Raji (cell line): ENCODE measurements around the gene IQCN.

ENCODE experiments used
- POLR2A ChIP-seq: IDR thresholded peaks from 2 replicates; pipeline ENCODE4 v1.6.1; 2011; ENCODE audit warnings: low read depth, low read length, control low read depth; ENCODE audit not compliant: insufficient read depth

The IQCN gene, protein sequence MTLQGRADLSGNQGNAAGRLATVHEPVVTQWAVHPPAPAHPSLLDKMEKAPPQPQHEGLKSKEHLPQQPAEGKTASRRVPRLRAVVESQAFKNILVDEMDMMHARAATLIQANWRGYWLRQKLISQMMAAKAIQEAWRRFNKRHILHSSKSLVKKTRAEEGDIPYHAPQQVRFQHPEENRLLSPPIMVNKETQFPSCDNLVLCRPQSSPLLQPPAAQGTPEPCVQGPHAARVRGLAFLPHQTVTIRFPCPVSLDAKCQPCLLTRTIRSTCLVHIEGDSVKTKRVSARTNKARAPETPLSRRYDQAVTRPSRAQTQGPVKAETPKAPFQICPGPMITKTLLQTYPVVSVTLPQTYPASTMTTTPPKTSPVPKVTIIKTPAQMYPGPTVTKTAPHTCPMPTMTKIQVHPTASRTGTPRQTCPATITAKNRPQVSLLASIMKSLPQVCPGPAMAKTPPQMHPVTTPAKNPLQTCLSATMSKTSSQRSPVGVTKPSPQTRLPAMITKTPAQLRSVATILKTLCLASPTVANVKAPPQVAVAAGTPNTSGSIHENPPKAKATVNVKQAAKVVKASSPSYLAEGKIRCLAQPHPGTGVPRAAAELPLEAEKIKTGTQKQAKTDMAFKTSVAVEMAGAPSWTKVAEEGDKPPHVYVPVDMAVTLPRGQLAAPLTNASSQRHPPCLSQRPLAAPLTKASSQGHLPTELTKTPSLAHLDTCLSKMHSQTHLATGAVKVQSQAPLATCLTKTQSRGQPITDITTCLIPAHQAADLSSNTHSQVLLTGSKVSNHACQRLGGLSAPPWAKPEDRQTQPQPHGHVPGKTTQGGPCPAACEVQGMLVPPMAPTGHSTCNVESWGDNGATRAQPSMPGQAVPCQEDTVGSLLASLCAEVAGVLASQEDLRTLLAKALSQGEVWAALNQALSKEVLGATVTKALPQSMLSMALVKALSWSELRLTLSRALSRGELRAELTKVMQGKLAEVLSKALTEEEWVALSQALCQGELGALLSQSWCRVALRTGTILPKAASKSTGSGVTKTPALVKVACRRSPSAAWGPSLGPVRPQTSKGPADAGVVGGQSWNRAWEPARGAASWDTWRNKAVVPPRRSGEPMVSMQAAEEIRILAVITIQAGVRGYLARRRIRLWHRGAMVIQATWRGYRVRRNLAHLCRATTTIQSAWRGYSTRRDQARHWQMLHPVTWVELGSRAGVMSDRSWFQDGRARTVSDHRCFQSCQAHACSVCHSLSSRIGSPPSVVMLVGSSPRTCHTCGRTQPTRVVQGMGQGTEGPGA (N-terminal part only)

DNA sequence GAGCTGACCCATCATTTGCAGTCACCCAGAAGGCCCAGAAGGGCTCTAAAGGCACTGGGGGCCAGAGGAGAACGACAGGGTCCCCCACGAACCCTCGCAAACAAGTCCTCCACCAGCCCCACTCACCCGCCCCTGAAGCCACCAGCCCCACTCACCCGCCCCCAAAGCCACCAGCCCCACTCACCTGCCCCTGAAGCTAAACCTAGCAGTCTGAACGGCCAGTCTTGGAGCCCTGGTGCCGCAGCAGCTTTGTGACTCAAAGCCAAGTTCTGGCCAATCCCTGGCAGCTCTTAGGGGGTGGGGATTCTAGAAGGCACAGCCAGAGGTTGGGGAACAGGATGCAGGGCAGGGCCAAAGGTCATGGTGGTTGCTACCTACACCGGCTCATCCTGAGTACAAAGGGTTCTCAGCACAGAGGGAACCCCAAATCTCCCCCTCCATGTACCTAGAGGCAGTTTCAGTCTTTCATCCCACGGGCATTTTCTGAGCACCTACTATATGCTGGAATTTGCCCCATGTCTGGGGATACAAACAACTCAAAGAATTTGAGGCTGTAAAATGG is at the start of gene IQCN:
TSS of gene IQCN (minus strand) at position 234 of the 562 bp plus-strand sequence. CDS start 4,974 bp downstream, outside the sequence.
- TF ChIP-seq POLR2A, result no peak

DNA sequence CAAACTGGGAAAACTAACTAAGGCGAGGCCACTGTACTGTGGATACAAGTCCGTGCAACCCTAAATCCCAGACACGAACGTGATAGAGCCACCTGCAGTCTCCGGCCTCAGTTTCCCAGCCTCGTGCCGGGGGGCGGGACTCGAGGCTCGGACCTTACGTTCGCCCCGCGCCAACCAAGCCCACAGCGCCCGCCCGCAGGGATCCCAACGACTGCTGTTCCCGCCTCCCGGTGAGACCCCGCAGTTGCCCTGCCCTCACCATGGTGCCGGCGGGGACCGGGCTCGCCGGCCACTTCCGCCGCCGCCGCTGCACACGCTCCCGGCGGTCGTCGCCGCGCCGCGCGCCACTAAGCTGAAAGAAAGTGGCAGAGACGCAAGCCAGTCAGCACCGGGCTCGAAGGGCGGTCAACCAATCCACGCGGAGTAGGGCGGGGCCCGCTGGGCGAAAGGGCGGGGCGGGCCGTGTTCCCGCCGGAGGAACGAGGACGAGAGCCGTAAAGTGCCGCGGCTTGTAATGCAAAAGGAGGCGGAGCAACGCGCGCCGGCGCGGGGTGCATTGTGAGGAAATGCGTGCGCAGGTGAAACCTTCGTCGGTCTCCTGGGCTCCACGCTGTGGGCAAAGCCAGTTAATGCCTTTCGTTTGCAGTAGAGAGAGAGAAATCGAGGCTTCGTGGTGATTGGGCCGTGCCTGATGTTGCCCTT is 48.7 kb upstream of the IQCN start, which contains the start of gene LSM4:
TSS of gene LSM4 (minus strand) at position 318 of the 702 bp plus-strand sequence. CDS start at position 262, 56 bp downstream.
- TF ChIP-seq POLR2A, result peak; percentile 81

DNA sequence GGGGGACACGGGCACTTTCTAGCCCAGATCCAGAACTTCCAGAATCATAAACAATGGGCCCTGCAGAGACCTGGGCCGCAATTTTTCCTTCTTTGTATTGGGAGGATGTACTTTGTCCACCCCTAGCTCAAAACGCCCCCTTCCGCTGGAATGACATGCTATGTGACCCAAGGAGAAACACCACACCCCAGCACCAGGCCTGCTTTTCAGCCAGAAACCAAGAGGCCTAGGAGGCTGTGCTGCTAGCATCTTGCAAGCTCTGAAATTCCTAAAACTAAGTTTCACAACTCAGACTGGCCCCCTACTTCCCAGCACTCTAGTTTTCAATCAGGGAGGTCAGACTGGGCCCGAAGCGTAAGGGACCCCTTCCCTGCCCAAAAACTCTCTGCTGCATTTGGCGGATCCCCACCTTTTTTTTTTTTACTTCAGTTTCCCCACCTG is 48.1 kb upstream of the IQCN start:
- no peak for TF ChIP-seq POLR2A

DNA sequence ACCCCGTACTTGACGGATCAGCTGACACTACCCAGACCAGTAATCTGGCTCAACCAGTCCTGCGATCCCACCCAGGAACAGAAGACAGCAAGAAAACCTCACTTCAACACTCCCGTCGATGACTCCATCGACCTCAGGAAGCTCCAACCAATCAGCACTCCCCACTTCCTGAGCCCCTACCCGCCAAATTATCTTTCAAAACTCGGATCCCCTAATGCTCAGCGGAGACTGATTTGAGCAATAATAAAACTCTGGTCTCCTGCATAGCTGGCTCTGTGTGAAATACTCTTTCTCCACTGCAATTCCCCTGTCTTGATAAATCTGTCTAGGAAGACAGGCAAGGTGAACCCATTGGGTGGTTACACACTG is 47.5 kb upstream of the IQCN start:
- TF ChIP-seq POLR2A, result no peak

DNA sequence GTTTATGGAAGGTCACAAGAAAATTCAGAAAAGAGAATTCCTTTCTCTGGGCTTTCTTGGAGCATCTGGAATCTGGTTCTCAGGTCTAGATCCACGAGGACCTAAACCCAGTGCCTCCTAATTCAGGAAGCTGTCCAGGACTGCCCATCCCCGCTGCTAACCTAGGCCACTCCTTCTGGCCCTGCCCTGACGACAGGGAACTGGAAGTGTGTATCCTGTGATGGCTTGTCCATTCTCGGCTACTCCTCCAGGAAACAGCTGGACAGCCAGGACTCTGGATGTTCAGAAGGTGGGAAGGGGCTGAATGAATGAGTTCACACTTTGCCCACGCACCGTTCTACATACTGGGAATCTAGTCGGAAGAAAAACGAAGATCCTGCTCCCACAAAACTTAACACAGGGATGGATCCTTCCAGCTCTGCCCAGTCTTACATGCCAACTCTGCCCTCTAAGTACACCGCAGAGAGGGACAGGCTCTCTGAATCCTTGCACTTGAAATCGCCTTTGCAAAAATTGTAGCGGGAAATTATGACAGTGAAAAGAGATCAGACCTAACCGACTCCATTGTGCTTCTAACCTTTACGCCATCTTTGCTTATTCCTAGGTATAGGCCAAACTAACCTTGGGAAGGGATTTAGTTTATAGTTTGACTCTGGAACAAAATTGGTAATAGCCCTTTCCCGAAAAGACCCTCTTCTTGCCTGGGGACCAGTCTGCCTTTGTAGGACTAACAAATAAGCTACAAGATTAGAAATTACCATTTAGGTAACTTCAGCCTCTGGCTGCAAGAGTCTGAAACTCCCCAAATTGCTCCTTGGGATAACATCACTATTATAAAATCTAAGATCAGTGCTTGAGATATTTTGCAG is 46.8 kb upstream of the IQCN start:
- no peak; the same call in 1 of the 2 replicates for TF ChIP-seq POLR2A

DNA sequence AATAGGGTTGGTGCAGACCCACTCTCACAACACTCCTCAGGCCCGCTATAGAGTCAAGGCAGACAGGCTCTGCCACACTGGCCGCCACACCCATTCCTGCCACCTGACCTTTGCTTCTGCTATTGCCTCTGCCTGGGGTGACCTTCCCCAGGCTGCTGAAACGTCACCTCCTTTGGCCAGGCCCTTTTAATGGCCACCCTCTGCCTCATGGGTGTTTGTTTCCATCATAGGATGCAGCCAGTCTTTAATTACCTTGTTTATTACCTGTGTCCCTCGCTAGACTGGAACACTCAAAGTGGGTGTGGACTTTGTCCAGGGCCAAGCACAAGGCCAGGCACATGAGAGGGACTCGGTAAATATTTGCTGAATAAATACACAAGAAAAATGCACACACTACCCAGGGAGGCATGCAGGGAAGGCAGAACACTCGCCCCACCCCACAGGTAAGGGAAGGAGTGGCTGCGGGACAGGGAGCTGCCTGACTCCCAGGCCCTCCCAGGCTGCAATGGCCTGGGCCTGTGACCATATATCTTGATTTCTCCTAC is 45.4 kb upstream of the IQCN start:
- TF ChIP-seq POLR2A, result no peak

DNA sequence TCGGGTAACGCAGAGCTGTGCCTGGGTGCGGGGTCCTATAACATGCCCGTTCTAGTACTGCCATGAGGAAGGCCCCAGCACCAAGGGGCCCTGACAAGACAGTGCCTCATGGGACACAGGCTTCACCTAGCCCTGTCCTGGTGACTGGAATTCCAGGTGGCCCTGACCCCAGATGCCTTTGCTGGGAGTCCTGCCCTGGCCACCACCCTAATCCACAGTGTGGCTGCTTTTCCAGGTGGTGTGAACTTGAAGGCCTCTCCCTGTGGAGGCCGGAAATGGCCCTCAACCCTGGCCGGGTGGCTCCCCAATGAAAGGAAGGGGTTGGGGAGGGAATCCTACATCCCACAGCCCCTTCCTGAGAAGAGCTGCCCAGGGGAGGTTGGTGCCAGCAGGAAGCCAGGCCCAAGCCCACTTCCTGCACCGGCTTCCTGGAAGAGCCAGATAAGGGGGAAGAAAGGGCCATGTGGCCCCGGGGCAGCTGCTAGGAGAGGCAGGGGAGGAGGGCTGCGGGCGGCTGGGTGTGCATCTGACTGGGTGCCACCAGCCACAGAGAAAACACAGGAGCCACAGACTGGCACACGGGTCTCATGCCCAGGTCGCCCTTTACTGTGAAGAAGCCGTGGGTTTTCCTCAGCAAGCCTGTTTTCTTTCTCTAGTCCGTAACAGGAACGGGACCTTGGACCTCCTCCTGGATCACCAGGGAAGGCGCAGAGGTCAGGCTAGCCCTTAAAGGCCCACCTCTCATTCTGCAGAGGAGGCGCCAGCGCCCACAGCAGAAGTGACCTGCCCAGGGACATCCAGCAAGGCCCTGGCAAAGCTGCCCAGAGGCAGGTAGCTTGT is 43.9 kb upstream of the IQCN start:
- no peak for TF ChIP-seq POLR2A

DNA sequence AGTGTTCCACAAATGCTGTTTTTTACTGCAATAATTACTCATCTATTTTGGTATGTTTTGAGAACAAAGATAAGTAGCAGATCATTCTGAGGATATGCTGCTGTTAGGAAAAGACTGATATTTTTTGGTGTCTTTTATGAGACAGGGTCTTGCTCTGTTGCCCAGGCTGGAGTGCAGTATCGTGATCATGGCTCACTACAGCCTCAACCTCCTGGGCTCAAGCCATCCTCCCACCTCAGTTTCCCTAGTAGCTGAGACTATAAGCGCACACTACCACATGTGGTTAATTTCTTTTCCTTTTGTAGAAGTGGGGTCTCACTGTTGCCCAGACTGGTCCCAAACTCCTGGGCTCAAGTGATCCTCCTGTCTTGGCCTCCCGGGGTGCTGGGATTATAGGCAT is 39.1 kb upstream of the IQCN start:
- no peak for TF ChIP-seq POLR2A

DNA sequence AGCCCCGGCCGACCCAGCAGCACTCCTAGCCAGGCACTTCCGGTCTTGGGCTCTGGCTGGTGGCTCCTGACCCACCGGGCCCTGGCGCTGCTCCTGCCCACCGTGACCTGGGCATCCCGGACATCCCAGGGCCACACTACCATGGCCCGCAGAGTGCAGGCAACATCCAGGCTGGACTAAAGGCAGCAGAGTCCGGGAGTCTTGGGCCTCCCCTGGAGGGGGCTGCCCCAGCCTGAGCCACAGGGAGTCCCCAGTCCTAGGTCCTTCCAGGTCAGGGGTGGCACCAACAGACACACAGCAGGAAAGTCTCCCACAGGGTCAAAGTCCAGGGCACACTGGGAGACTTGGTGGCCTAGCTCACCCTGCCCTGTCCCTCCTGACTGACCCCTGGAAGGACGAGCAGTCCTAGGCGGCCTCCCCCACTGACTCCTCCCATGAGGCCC is 37.9 kb upstream of the IQCN start:
- TF ChIP-seq POLR2A, result no peak

DNA sequence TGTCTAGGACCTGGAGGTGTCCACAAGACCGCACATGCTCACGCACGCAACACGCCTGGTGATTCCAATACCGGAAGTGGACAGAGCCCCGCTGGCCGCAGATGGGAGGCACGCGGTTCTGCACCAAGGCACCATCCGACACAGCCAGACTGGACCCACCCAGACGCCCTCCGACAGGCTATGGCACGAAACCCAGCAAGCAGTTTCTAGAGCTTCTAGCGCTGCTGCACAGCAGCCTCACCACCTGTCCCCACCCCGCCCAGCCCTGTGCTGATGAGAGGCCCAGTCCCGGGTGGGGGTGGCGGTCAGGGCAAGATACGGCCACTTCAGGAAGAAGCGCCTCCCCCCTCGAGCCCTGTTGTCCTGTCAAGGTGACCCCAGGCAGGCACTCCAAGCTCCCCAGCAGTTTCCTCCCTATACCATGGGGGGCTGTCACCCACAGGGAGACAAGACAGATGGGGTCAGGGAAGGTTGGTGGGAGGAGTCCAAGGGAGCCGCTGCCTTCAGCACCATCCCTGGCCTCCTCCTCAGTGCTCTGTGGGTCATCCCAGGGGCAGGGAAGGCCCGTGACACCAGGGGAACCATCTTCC is 37.3 kb upstream of the IQCN start:
- 0 out of 2 replicates have a peak, but pooled peaks have one; percentile 1 for TF ChIP-seq POLR2A

DNA sequence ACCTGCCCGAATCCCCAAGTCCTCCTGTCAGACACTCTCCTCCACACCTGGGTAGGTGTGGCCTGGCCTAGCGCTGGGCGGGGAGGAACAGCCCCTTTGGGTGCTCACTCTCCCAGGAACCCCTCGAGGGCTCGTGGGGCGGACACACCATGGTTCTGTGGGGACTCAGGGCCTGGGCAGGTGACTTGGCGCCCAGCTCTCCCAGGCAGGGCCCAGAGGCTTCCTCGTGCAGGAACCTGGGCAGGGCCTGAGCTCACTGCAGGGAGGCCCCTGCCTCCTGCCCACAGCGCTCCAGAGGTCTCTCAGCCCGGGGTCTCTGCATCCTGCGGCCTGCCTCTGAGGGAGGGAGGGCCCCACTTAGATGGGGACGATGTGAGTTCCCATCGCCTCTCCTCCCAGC is 36.7 kb upstream of the IQCN start:
- no peak for TF ChIP-seq POLR2A
